NCI-H128 (cell line): Measurements from ENCODE around the gene TNFSF12.

Source experiments
- DNase-seq: peaks from one replicate; lab custom pipeline; 2025; ENCODE audit not compliant: unreplicated experiment; lab: John Stamatoyannopoulos, UW

Gene TNFSF12

DNA sequence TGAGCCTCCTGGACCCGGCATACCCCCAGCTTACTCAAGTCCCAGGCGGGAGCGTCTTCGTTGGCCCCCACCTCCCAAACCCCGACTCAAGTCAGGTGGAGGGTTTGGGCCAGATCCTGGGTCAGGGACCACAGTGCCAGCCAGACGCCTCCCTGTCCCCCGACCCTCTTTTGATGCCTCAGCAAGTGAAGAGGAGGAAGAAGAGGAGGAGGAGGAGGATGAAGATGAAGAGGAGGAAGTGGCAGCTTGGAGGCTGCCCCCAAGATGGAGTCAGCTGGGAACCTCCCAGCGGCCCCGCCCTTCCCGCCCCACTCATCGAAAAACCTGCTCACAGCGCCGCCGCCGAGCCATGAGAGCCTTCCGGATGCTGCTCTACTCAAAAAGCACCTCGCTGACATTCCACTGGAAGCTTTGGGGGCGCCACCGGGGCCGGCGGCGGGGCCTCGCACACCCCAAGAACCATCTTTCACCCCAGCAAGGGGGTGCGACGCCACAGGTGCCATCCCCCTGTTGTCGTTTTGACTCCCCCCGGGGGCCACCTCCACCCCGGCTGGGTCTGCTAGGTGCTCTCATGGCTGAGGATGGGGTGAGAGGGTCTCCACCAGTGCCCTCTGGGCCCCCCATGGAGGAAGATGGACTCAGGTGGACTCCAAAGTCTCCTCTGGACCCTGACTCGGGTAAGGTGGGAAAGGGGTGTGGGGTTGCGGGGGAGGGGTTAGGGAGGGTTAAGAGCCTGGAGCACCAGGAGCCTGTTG lies 14.4 kb downstream of the TNFSF12 start:
- DNase-seq, result no peak

GRCh38 chr17:7569571-7569970 lies 20.7 kb downstream of the TNFSF12 start:
- DNase-seq, result no peak

- no peak for DNase-seq
Measured at GRCh38 chr17:7570351-7570750, 21.5 kb downstream of the TNFSF12 start.

DNA sequence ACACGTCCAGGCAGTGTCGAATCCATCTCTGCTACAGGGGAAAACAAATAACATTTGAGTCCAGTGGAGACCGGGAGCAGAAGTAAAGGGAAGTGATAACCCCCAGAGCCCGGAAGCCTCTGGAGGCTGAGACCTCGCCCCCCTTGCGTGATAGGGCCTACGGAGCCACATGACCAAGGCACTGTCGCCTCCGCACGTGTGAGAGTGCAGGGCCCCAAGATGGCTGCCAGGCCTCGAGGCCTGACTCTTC lies 23.4 kb downstream of the TNFSF12 start:
- no peak for DNase-seq

DNA sequence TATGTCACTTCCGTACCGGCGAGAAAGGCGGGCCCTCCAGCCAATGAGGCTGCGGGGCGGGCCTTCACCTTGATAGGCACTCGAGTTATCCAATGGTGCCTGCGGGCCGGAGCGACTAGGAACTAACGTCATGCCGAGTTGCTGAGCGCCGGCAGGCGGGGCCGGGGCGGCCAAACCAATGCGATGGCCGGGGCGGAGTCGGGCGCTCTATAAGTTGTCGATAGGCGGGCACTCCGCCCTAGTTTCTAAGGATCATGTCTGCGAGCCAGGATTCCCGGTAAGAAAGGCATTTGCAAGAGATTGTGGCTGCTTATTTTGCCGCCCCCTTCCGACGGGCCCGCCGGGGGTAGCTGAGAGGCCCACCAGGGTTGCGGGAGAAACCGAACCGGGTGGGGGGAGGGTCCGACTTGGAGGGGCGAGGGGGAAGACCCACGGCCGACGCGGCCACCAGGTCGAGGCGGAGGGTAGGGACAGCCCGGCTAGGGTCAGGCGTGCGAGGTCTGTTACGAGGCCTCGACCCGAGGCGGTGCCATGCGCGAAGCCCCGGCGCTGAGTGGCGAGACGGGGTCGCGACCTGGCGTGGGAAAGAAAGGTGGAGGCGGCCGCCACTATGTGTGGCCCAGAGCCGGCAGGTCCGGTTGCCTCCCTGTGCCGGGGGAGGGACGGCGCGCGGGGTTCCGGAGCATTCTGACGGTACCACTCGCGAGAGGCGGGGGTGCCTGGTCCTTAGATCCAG lies 23.9 kb downstream of the TNFSF12 start:
- peak; percentile 95 for DNase-seq

DNA sequence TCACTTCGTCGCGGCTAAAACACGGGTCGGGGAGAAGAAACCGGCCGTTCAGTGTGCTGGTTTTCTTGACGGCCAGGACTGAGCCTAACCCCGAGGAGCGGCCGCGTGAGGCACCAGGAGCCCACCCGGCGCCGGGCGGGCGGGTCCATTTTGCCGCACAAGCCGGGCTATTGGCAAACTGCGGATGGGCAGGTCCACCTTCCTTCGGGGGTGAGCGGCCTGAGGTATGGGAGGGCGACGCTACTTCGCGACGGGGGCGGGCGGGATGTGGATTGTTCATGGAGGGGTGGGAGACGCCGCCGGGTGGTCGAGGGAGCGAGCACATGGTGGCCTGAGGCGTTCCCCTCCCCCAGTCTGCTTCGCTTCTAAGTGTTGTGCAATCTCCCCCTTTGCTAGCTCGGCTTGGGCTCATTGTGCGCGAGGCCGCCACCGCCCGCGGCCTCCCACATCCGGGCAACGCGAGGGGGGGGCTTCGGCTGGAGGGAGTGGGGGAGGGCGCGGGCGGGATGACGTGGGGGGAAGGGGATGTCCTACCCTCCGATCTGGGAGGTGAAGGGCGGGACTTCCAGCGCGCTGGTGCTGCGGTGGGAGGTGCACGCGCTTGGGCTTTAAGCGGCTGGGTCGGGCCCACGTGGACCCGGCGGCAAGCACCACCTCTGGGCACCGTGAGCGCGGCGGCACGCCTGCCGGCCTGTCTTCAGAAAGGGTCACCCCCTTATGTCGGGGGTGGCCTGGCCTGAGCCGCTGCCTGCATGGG lies 24.6 kb downstream of the TNFSF12 start:
- DNase-seq, result peak; percentile 48

- no peak for DNase-seq
Measured at GRCh38 chr17:7574176-7574953, 25.5 kb downstream of the TNFSF12 start.

GRCh38 chr17:7575481-7575883 lies 26.6 kb downstream of the TNFSF12 start:
- DNase-seq, result no peak

GRCh38 chr17:7575959-7576358 lies 27.1 kb downstream of the TNFSF12 start:
- no peak for DNase-seq

DNA sequence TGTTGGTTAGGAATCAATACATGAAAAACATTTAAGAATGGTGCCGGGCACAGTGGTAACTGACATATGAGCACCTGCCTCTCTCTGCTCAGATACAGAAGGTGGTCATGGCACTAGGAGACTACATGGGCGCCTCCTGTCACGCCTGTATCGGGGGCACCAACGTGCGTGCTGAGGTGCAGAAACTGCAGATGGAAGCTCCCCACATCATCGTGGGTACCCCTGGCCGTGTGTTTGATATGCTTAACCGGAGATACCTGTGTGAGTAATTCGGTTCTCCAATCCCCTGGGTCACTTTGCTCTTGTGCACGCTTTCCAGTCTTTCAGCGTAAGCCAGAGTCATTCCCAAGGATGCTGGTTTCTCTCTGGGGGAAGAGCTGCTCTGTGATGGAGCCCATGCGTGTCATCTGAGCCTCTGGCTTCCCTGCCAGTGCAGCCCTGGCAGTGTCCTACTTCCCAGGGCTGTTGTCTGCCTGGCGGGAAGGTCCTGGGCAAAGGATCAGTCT lies 27.6 kb downstream of the TNFSF12 start:
- no peak for DNase-seq

GRCh38 chr17:7577327-7578199 lies 28.7 kb downstream of the TNFSF12 start:
- no peak for DNase-seq

DNA sequence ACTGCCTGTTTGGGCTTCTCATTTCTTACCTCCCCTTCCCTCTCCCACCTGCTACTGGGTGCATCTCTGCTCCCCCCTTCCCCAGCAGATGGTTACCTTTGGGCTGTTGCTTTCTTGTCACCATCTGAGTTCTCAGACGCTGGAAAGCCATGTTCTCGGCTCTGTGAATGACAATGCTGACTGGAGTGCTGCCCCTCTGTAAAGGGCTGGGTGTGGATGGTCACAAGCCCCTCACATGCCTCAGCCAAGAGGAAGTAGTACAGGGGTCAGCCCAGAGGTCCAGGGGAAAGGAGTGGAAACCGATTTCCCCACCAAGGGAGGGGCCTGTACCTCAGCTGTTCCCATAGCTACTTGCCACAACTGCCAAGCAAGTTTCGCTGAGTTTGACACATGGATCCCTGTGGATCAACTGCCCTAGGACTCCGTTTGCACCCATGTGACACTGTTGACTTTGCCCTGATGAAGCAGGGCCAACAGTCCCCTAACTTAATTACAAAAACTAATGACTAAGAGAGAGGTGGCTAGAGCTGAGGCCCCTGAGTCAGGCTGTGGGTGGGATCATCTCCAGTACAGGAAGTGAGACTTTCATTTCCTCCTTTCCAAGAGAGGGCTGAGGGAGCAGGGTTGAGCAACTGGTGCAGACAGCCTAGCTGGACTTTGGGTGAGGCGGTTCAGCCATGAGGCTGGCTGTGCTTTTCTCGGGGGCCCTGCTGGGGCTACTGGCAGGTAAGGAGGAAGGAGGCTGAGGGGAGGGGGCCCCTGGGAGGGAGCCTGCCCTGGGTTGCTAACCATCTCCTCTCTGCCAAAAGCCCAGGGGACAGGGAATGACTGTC lies 30.4 kb downstream of the TNFSF12 start, which contains the start of gene CD68:
CD68 (plus strand) TSS at position 638 of the 833 bp plus-strand sequence; CDS start at position 678, 40 bp downstream.
- no peak for DNase-seq

DNA sequence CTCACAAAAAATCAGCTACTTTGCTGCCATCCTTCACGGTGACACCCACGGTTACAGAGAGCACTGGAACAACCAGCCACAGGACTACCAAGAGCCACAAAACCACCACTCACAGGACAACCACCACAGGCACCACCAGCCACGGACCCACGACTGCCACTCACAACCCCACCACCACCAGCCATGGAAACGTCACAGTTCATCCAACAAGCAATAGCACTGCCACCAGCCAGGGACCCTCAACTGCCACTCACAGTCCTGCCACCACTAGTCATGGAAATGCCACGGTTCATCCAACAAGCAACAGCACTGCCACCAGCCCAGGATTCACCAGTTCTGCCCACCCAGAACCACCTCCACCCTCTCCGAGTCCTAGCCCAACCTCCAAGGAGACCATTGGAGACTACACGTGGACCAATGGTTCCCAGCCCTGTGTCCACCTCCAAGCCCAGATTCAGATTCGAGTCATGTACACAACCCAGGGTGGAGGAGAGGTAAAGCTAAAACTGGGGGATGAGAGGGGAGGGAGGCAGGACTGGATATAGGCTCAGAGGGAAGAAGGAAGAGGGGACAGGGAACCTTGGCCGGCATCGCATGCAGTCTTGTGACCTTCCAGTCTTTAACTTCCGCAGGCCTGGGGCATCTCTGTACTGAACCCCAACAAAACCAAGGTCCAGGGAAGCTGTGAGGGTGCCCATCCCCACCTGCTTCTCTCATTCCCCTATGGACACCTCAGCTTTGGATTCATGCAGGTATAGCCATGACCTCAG lies 31.2 kb downstream of the TNFSF12 start:
- DNase-seq, result no peak

DNA sequence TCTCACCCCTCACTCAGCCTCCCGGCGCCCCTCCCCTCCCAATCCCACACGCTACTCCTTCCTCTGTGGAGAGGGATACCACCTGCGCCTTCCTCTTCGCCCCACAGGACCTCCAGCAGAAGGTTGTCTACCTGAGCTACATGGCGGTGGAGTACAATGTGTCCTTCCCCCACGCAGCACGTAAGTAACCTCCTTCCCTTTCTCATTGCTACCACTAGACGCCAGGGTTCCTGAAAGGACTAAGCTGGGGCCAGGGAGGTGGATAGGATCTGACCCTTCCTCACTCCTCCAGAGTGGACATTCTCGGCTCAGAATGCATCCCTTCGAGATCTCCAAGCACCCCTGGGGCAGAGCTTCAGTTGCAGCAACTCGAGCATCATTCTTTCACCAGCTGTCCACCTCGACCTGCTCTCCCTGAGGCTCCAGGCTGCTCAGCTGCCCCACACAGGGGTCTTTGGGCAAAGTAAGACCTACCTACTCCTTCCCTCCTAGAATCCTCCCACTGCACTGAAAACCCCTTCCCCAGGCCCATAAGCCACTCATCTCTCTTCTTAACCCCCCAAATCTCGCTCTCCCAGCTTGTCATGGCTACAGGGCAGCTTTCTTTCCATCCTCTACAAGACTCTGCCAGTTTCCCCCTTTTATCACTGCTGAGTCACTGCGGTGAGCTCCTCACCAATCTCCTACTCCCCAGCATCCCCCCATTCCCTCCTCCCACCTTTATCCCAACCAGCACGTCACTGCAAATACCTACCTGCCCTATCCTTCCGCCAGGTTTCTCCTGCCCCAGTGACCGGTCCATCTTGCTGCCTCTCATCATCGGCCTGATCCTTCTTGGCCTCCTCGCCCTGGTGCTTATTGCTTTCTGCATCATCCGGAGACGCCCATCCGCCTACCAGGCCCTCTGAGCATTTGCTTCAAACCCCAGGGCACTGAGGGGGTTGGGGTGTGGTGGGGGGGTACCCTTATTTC lies 32.0 kb downstream of the TNFSF12 start:
- no peak for DNase-seq

- no peak for DNase-seq
Measured at GRCh38 chr17:7582396-7583252, 33.8 kb downstream of the TNFSF12 start.
